Measurements from ENCODE around the gene CYP46A1.

The CYP46A1 gene

DNA sequence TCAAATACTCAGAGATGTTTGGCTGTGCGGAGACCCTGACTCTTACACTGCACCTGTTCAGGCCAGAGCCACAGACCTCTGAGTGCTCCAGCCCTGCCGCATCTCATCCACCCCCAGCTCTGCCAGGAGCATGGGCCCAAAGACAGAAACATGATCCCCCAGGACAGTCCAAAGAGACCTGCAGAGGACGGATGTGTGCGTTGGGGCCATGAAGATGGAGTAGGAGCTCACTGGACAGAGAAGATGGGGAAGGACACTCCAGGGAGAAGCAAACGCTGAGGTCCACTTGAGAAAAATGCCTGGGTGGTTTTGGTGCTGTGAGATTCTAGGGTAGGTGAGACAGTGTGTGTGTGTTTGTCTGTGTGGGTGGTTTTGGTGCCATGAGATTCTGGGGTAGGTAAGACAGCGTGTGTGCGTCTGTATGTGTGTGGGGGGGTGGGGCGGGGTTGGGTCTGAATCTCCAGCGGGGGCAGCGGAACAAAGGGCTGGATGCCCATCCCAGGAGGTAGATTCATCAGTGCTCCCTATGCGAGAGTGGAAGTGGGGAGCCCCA lies 40.0 kb upstream of the CYP46A1 start:
- no peak for TF ChIP-seq EZH2phosphoT487 (conservative IDR thresholded peaks at IDR 0.05; ENCODE audit: low read length)
- TF ChIP-seq, protein P1, sequence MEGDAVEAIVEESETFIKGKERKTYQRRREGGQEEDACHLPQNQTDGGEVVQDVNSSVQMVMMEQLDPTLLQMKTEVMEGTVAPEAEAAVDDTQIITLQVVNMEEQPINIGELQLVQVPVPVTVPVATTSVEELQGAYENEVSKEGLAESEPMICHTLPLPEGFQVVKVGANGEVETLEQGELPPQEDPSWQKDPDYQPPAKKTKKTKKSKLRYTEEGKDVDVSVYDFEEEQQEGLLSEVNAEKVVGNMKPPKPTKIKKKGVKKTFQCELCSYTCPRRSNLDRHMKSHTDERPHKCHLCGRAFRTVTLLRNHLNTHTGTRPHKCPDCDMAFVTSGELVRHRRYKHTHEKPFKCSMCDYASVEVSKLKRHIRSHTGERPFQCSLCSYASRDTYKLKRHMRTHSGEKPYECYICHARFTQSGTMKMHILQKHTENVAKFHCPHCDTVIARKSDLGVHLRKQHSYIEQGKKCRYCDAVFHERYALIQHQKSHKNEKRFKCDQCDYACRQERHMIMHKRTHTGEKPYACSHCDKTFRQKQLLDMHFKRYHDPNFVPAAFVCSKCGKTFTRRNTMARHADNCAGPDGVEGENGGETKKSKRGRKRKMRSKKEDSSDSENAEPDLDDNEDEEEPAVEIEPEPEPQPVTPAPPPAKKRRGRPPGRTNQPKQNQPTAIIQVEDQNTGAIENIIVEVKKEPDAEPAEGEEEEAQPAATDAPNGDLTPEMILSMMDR (IDR thresholded peaks at IDR 0.05; ENCODE audit: insufficient read depth, low read length, poor library complexity, severe bottlenecking) = no peak
- no peak overlapping the region for H3K9ac ChIP-seq (ENCODE audit: low read length)

DNA sequence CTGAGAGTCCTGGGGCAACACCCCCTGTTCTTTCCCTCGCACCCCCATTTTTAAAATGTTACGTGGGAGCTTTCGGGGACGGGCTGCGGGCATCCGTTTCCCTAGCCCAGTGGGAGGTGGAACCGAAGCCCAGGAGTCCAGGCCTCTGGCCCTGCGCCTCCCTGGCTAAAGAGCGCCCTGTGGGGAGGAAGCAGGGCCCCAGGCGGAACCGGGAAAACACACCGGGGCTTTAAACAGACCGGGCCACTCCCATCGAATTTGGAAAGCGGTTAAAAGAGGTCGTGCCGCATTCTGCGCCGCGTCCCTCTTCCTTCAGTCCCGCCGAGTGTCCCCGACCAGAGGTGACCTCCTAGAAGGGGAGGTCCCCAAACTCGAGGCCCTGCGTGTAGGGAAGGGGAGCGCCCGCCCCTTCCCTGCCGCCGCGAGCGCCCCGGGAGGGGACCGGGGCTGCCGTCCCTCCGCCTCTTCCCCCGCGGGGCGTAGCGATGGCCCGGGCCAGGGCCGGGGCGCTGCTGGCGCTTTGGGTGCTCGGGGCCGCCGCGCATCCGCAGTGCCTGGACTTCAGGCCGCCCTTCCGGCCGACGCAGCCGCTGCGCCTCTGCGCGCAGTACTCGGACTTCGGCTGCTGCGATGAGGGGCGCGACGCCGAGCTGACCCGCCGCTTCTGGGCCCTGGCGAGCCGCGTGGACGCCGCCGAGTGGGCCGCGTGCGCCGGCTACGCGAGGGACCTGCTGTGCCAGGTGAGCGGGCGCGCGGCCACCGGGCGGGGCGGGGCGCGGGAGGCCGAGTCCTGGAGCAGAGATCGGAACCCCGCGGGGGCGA lies 39.2 kb upstream of the CYP46A1 start, which contains the start of gene HHIPL1:
Gene HHIPL1, plus strand, starts transcription at position 407 of the 822 bp plus-strand sequence. Its CDS starts 79 bp downstream, at position 486.
- Histone ChIP-seq H3K27ac (ENCODE audit: low read depth, low read length) (no peak within 1 kb of the TSS), H3K4me2 (ENCODE audit: low read depth, low read length, poor library complexity, severe bottlenecking) (no peak within 1 kb of the TSS), H3K9me3 (ENCODE audit: insufficient read depth, low read length) (no peaks in the 10 kb centered on the region), H3K4me3 (ENCODE audit: insufficient read depth, low read length, poor library complexity, severe bottlenecking) (no peak within 1 kb of the TSS), H3K9ac (ENCODE audit: low read length) (no peak within 1 kb of the TSS), H3K36me3 (ENCODE audit: low read length) (no peaks in the 10 kb centered on the region), H3K9me2 (replicated peaks; ENCODE audit: insufficient read depth, low read length) (no peaks in the 10 kb centered on the region), H3K27me3 (ENCODE audit: low read length) (no peaks in the 10 kb centered on the region), H3F3A (ENCODE audit: insufficient read depth) (no peaks in the 10 kb centered on the region), H3K79me2 (ENCODE audit: insufficient read depth, low read length) (no peaks in the 10 kb centered on the region), H2AFZ (ENCODE audit: low read depth, low read length, severe bottlenecking) (no peak within 1 kb of the TSS), H4K20me1 (ENCODE audit: low read depth, low read length) (no peaks in the 10 kb centered on the region)
- no peak for TF ChIP-seq EZH2phosphoT487 (conservative IDR thresholded peaks at IDR 0.05; ENCODE audit: low read length)
- TF ChIP-seq, protein P1 (IDR thresholded peaks at IDR 0.05; ENCODE audit: insufficient read depth, low read length, poor library complexity, severe bottlenecking) = no peak

More for the DNA sequence above, 40.0 kb upstream of the CYP46A1 start:
- Histone ChIP-seq H3K9me3 (ENCODE audit: insufficient read depth, low read length) (no peaks in the 10 kb centered on the region), H3K27me3 (ENCODE audit: low read length) (no peaks in the 10 kb centered on the region), H3K4me2 (ENCODE audit: low read depth, low read length, poor library complexity, severe bottlenecking) (no peak overlapping the region), H3K4me3 (ENCODE audit: insufficient read depth, low read length, poor library complexity, severe bottlenecking) (no peak overlapping the region), H2AFZ (ENCODE audit: low read depth, low read length, severe bottlenecking) (no peak overlapping the region), H3K36me3 (ENCODE audit: low read length) (no peaks in the 10 kb centered on the region), H3K27ac (ENCODE audit: low read depth, low read length) (no peak overlapping the region), H4K20me1 (ENCODE audit: low read depth, low read length) (no peaks in the 10 kb centered on the region), H3K9me2 (replicated peaks; ENCODE audit: insufficient read depth, low read length) (no peaks in the 10 kb centered on the region), H3K79me2 (ENCODE audit: insufficient read depth, low read length) (no peaks in the 10 kb centered on the region), H3F3A (ENCODE audit: insufficient read depth) (no peaks in the 10 kb centered on the region)

DNA sequence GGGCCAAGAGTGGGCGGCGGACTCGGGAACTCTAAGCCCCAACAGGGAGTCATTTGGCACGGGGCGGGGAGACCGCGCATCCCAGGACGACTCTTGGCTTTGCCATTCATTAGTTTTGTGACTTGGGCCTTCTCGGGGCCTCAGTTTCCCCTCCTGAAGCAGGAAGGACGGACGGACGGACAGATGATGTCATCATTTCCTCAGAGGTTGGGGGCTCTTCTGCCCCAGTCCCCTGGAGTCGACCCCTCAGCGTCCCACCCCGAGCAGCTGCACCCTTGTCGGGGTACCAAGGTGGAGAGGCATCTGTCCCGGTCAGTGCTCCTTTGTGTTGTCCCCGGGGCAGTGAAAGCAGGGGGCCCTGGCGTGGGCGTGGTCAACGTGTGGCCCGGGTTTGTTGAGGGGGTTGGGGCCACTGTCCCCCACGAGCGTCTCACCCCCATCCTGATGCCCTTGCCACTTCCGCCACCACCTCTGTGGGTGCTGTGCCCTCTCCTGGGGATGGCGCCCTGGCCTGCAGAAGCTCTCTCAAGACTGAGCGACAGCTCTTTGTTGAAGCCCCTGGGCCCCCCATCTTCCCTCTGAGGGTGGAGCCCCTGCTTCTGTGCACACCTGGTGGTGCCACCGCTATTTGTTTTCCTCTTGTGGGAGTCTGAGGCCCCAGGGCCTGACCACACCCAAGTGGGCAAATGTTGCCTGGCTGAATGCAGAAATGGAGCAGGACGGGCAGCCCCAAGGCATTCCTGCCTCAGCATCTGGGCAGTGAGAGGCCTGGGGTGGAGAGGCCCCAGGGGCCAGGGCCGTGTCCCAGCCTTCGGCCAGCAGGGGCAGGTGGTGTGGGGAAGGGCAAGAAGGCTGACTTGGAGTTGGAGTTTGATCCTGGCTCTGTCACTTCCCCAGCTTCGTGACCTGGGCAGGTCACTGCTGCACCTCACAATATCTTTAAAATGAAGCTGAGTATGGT lies 38.3 kb upstream of the CYP46A1 start:
- no peak overlapping the region for H3K27ac ChIP-seq (ENCODE audit: low read depth, low read length)
- no peaks in the 10 kb centered on the region for H3K79me2 ChIP-seq (ENCODE audit: insufficient read depth, low read length)
- no peaks in the 10 kb centered on the region for H3K27me3 ChIP-seq (ENCODE audit: low read length)
- TF ChIP-seq, protein P1 (IDR thresholded peaks at IDR 0.05; ENCODE audit: insufficient read depth, low read length, poor library complexity, severe bottlenecking) = no peak
- no peak for TF ChIP-seq EZH2phosphoT487 (conservative IDR thresholded peaks at IDR 0.05; ENCODE audit: low read length)
- H4K20me1 ChIP-seq (ENCODE audit: low read depth, low read length) = no peaks in the 10 kb centered on the region
- H3K4me2 ChIP-seq (ENCODE audit: low read depth, low read length, poor library complexity, severe bottlenecking) = no peak overlapping the region
- H2AFZ ChIP-seq (ENCODE audit: low read depth, low read length, severe bottlenecking) = no peak overlapping the region
- no peaks in the 10 kb centered on the region for H3K9me2 ChIP-seq (replicated peaks; ENCODE audit: insufficient read depth, low read length)
- H3K36me3 ChIP-seq (ENCODE audit: low read length) = no peaks in the 10 kb centered on the region
- no peaks in the 10 kb centered on the region for H3F3A ChIP-seq (ENCODE audit: insufficient read depth)
- H3K4me3 ChIP-seq (ENCODE audit: insufficient read depth, low read length, poor library complexity, severe bottlenecking) = no peak overlapping the region
- no peaks in the 10 kb centered on the region for H3K9me3 ChIP-seq (ENCODE audit: insufficient read depth, low read length)
- no peak overlapping the region for H3K9ac ChIP-seq (ENCODE audit: low read length)

Data from SU-DHL-6 (cell line).